ENCODE results near the gene TTLL1.

The TTLL1 gene

DNA sequence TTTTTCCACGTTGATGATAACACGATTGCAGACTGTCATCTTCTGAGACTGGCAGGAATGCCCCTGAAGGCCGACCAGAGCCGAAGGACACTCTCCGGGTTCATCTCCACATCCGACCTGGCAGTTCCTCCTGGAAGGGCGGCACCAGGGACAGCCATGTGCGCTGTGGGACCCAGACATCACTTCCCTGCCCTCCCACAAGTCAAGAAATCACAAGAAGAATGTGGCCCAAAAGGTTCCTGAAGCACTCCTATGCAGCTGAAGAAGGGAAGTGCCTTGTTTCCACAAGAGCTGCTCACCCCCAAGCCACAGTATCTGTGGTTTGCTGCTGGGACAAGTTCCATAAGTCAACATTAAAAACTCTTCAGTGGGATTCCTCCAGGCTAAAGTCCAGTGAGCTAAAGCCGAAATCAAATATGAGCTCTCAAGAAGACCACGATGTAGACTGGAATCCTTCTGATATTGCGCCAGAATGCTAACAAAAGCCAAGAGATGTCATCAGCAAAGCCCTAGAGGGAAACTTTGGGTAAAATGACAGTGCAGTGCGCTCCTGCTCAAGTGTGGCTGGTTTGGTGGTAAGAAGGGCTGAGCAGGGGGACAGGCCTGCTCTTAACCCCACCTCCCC is 95.4 kb downstream of the TTLL1 start:
- Histone ChIP-seq H3K9me3 (ENCODE audit: insufficient read depth, low read length, severe bottlenecking) (no peaks in the 10 kb centered on the region), H4K20me1 (ENCODE audit: insufficient read depth, low read length) (peaks cover 59% of the 10 kb centered on the region), H3K27ac (ENCODE audit: low read length) (no peak overlapping the region), H3K9ac (ENCODE audit: low read depth, low read length) (no peak overlapping the region), H3K36me3 (ENCODE audit: insufficient read depth, low read length) (peaks cover 15% of the 10 kb centered on the region), H3K4me1 (ENCODE audit: insufficient read depth, low read length) (no peaks in the 10 kb centered on the region), H3K4me2 (ENCODE audit: insufficient read depth, low read length) (no peak overlapping the region), H3K27me3 (ENCODE audit: insufficient read depth, low read length, poor library complexity) (no peaks in the 10 kb centered on the region), H3K4me3 (ENCODE audit: low read depth in 1 of 2, low read length in 2 of 2) (no peak overlapping the region), H3K79me2 (ENCODE audit: insufficient read depth, low read length) (peaks cover 89% of the 10 kb centered on the region), H2AFZ (ENCODE audit: low read depth, low read length) (no peak overlapping the region)
- no peak for ATAC-seq (ENCODE audit: insufficient read depth, low read depth)
- no peak for DNase-seq
- TF ChIP-seq EZH2 (IDR thresholded peaks at IDR 0.05; ENCODE audit: borderline replicate concordance, low read depth, low read length, severe bottlenecking): no peak
- TF ChIP-seq, protein P1, sequence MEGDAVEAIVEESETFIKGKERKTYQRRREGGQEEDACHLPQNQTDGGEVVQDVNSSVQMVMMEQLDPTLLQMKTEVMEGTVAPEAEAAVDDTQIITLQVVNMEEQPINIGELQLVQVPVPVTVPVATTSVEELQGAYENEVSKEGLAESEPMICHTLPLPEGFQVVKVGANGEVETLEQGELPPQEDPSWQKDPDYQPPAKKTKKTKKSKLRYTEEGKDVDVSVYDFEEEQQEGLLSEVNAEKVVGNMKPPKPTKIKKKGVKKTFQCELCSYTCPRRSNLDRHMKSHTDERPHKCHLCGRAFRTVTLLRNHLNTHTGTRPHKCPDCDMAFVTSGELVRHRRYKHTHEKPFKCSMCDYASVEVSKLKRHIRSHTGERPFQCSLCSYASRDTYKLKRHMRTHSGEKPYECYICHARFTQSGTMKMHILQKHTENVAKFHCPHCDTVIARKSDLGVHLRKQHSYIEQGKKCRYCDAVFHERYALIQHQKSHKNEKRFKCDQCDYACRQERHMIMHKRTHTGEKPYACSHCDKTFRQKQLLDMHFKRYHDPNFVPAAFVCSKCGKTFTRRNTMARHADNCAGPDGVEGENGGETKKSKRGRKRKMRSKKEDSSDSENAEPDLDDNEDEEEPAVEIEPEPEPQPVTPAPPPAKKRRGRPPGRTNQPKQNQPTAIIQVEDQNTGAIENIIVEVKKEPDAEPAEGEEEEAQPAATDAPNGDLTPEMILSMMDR (IDR thresholded peaks at IDR 0.05; ENCODE audit: borderline replicate concordance, extremely low read depth, low read length, poor library complexity, severe bottlenecking): no peak

DNA sequence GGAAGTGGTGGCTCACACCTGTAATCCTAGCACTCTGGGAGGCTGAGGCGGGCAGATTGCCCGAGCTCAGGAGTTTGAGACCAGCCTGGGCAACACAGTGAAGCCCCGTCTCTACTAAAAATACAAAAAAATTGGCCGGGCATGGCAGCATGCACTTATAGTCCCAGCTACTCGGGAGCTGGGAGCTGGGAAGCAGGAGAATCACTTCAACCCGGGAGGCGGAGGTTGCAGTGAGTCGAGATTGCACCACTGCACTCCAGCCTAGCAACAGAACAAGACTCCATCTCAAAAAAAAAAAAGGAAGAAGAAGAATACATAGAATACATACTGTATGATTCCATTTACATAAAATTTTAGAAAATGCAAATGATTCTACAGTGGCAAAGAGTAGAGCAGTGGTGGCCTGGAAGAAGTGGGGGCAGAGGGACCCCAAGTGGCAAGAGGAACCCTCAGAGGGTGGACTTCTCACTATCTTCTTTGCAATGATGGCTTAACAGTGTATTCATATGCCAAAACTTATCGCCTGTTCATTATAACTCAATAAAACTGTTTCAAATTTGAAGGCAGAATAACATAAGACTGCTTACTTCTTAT is 96.2 kb downstream of the TTLL1 start:
- Histone ChIP-seq H3K4me2 (ENCODE audit: insufficient read depth, low read length) (no peak overlapping the region), H3K27ac (ENCODE audit: low read length) (no peak overlapping the region), H2AFZ (ENCODE audit: low read depth, low read length) (no peak overlapping the region), H3K36me3 (ENCODE audit: insufficient read depth, low read length) (peaks cover 15% of the 10 kb centered on the region), H3K4me1 (ENCODE audit: insufficient read depth, low read length) (no peaks in the 10 kb centered on the region), H3K9ac (ENCODE audit: low read depth, low read length) (no peak overlapping the region), H3K9me3 (ENCODE audit: insufficient read depth, low read length, severe bottlenecking) (no peaks in the 10 kb centered on the region), H3K4me3 (ENCODE audit: low read depth in 1 of 2, low read length in 2 of 2) (no peak overlapping the region), H3K27me3 (ENCODE audit: insufficient read depth, low read length, poor library complexity) (no peaks in the 10 kb centered on the region), H4K20me1 (ENCODE audit: insufficient read depth, low read length) (peaks cover 57% of the 10 kb centered on the region), H3K79me2 (ENCODE audit: insufficient read depth, low read length) (peaks cover 89% of the 10 kb centered on the region)
- TF ChIP-seq EZH2 (IDR thresholded peaks at IDR 0.05; ENCODE audit: borderline replicate concordance, low read depth, low read length, severe bottlenecking): no peak
- TF ChIP-seq, protein P1 (IDR thresholded peaks at IDR 0.05; ENCODE audit: borderline replicate concordance, extremely low read depth, low read length, poor library complexity, severe bottlenecking): no peak
- DNase-seq (no peak), ATAC-seq (ENCODE audit: insufficient read depth, low read depth) (no peak)

DNA sequence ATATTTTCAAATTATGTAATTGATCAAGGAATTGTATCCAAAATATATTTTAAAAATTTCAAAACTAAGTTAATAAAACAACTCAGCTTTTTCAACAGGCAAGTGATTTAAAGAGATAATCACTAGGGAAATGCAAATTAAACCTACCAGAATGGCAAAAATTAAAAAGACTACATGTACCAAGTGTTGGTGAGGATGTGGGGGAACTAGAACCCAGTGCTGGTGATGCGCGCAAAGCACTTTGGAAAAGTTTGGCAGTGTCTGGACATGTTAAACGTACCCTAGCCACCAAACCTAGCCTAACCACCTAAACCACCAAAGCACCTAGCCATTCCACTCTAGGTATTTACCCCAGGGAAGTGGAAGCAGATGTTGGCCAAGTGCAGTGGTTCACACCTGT is 97.1 kb downstream of the TTLL1 start:
- peaks cover 58% of the 10 kb centered on the region for H4K20me1 ChIP-seq (ENCODE audit: insufficient read depth, low read length)
- ATAC-seq (ENCODE audit: insufficient read depth, low read depth) (no peak), DNase-seq (no peak)
- no peak overlapping the region for H3K27ac ChIP-seq (ENCODE audit: low read length)
- no peak for TF ChIP-seq EZH2 (IDR thresholded peaks at IDR 0.05; ENCODE audit: borderline replicate concordance, low read depth, low read length, severe bottlenecking)
- TF ChIP-seq, protein P1 (IDR thresholded peaks at IDR 0.05; ENCODE audit: borderline replicate concordance, extremely low read depth, low read length, poor library complexity, severe bottlenecking): no peak
- H2AFZ ChIP-seq (ENCODE audit: low read depth, low read length): no peak overlapping the region
- peaks cover 15% of the 10 kb centered on the region for H3K36me3 ChIP-seq (ENCODE audit: insufficient read depth, low read length)
- H3K9ac ChIP-seq (ENCODE audit: low read depth, low read length): no peak overlapping the region
- H3K4me2 ChIP-seq (ENCODE audit: insufficient read depth, low read length): no peak overlapping the region
- H3K4me1 ChIP-seq (ENCODE audit: insufficient read depth, low read length): no peaks in the 10 kb centered on the region
- H3K27me3 ChIP-seq (ENCODE audit: insufficient read depth, low read length, poor library complexity): no peaks in the 10 kb centered on the region
- H3K9me3 ChIP-seq (ENCODE audit: insufficient read depth, low read length, severe bottlenecking): no peaks in the 10 kb centered on the region
- H3K79me2 ChIP-seq (ENCODE audit: insufficient read depth, low read length): peaks cover 90% of the 10 kb centered on the region
- no peak overlapping the region for H3K4me3 ChIP-seq (ENCODE audit: low read depth in 1 of 2, low read length in 2 of 2)
